HepG2 (cell line): ENCODE data around the gene GTF2H4. TPM values are rescaled to one million over a fixed set of nuclear protein-coding genes. Genes with fewer than 3 reads are reported as not detected.

Experiments
- ATAC-seq: fragments of 200-7000 bp; cut with Tn5 transposase; 3 replicates; pipeline ENCODE4 v1.9.1; 2020; ENCODE audit warnings: mild to moderate bottlenecking, moderate library complexity
- BruUV-seq: library from RNA; stranded (reverse); fragments of 400-500 nt; replicated peaks from 2 replicates; lab custom pipeline; 2021; lab: Mats Ljungman, UMichigan
- CTCF ChIA-PET: fragments of 300-600 bp; formaldehyde crosslinking; extraction: SDS; loops from one replicate; lab custom pipeline; 2021; ENCODE audit warnings: low total read pairs, inconsistent platforms, low intra/inter-chr PET ratio; lab: Yijun Ruan, JAX
- POLR2A ChIA-PET: fragments of 350-600 bp; sonication (Branson Sonifier 250); formaldehyde crosslinking; loops from one replicate; lab custom pipeline; 2020; ENCODE audit warnings: antibody characterized with exemption, inconsistent platforms; lab: Yijun Ruan, JAX
- DNase-seq: peaks from one replicate; pipeline ENCODE4 v3.0.0-alpha.2; 2015; ENCODE audit warnings: low spot score
- FAIRE-seq: peaks from 3 replicates; lab custom pipeline; 2011; peaks lifted over from hg19 to GRCh38; lab: Jason Lieb, UNC
- H2AFZ ChIP-seq: one replicate; pipeline ENCODE4 v1.6.1; 2011; ENCODE audit warnings: low read length, inconsistent platforms
- H3K27ac ChIP-seq: fragments of 300-600 bp; 3 replicates; pipeline ENCODE4 v1.8.0; 2011; ENCODE audit warnings: mixed run types, mild to moderate bottlenecking, mixed read lengths, low read length, inconsistent platforms; ENCODE audit not compliant: insufficient read depth; ENCODE audit errors: extremely low read length
- H3K27me3 ChIP-seq, 2 experiments: fragments of 200-600 bp in 1 of 2; 2 replicates in 1 of 2; 3 replicates in 1 of 2; pipeline versions ENCODE4 v1.6.0 to v1.8.0; 2011; ENCODE audit warnings: low read length in 2 of 2, mild to moderate bottlenecking in 2 of 2, moderate library complexity in 2 of 2, inconsistent platforms in 1 of 2; ENCODE audit not compliant: insufficient read depth in 2 of 2, control insufficient read depth in 1 of 2
- H3K36me3 ChIP-seq, 2 experiments: fragments of 200-600 bp in 1 of 2; replicated peaks in 1 of 2; 2 replicates in 1 of 2; 3 replicates in 1 of 2; pipeline versions ENCODE4 v1.5.1 to v1.8.0; 2011; ENCODE audit warnings: low read length in 2 of 2, inconsistent platforms in 1 of 2; ENCODE audit not compliant: insufficient read depth in 2 of 2, control insufficient read depth in 1 of 2
- H3K4me1 ChIP-seq: 2 replicates; pipeline ENCODE4 v1.5.1; 2012; ENCODE audit warnings: low read length, inconsistent platforms; ENCODE audit not compliant: insufficient read depth
- H3K4me2 ChIP-seq: 2 replicates; pipeline ENCODE4 v1.6.0; 2011; ENCODE audit warnings: low read depth, low read length, inconsistent platforms
- H3K4me3 ChIP-seq, 3 experiments: fragments of 200-600 bp in 1 of 3; sonication (generic), shearing (Covaris generic) in 1 of 3; replicated peaks in 1 of 3; 2 replicates each; pipeline ENCODE4 v1.5.1; 2011 to 2016; ENCODE audit warnings: low read length in 3 of 3, inconsistent platforms in 2 of 3, low read depth in 2 of 3, mild to moderate bottlenecking in 2 of 3, control low read depth in 1 of 3, mixed read lengths in 1 of 3; ENCODE audit not compliant: insufficient read depth in 1 of 3
- H3K79me2 ChIP-seq: one replicate; pipeline ENCODE4 v1.6.1; 2011; ENCODE audit warnings: low read length, inconsistent platforms; ENCODE audit not compliant: insufficient read depth
- H3K9ac ChIP-seq: 2 replicates; pipeline ENCODE4 v1.6.0; 2011; ENCODE audit warnings: mild to moderate bottlenecking, low read depth, low read length, inconsistent platforms; ENCODE audit not compliant: insufficient read depth
- H3K9me3 ChIP-seq: 2 replicates; pipeline ENCODE4 v1.5.1; 2012; ENCODE audit warnings: mild to moderate bottlenecking, low read length
- H4K20me1 ChIP-seq: 2 replicates; pipeline ENCODE4 v1.6.0; 2011; ENCODE audit warnings: inconsistent platforms, mild to moderate bottlenecking, low read length, moderate library complexity; ENCODE audit not compliant: insufficient read depth
- FIP1L1 ChIP-seq: fragments of 200-400 bp; formaldehyde crosslinking; IDR thresholded peaks from 2 replicates; pipeline ENCODE4 v1.6.1; 2018; ENCODE audit warnings: low read depth, mild to moderate bottlenecking, low read length, moderate library complexity, borderline replicate concordance; ENCODE audit not compliant: insufficient read depth
- NBN ChIP-seq: fragments of 450-650 bp; conservative IDR thresholded peaks from 2 replicates; pipeline ENCODE4 v1.6.1; 2017
- XBP1 ChIP-seq: sonication (generic); formaldehyde crosslinking; IDR thresholded peaks from 2 replicates; pipeline ENCODE4 v1.5.0; 2020; ENCODE audit warnings: missing genetic modification reagents
- WGBS: methylation state at CpG from one replicate; pipeline ENCODE4 v1.1.6; 2017; ENCODE audit warnings: low lambda C conversion rate; 5-methylcytosine and 5-hydroxymethylcytosine counted together
- in situ Hi-C: cut with HindIII; loops from 2 replicates; pipeline ENCODE4 v1.10.0; 2017; ENCODE audit warnings: low pct_unique_long_range_greater_than_20kb; ENCODE audit not compliant: extremely low pct_ligation_motif_present
- intact Hi-C: fragments of 100-400 bp; cut with micrococcal nuclease; formaldehyde crosslinking; loops from one replicate; pipeline ENCODE4 v1.10.0; 2022; ENCODE audit not compliant: unreplicated experiment
- polyA plus RNA-seq, 8 experiments: library from polyadenylated mRNA; depleted of rRNA in 3 of 8; stranded (reverse) in 7 of 8; unstranded in 1 of 8; fragments of >200 nt; fragmentation: Illumina TruSeq in 4 of 8; extraction: Trizol in 4 of 8; gene quantifications; 2 replicates each; pipeline versions ENCODE4 v1.2.1 to v1.2.3, GENCODE V29; 2011 to 2016; ENCODE audit warnings: low read depth in 4 of 8, missing spikeins in 1 of 8, mixed read lengths in 1 of 8; ENCODE audit not compliant: insufficient read depth in 1 of 8
- total RNA-seq, 5 experiments: library from RNA; depleted of rRNA; stranded (reverse); fragments of >200 nt; fragmentation: Illumina TruSeq; extraction: Trizol; gene quantifications; 2 replicates each; pipeline ENCODE4 v1.2.3, GENCODE V29; 2016; ENCODE audit warnings: low read depth in 1 of 5
- TF ChIP-seq, protein P1 (sequence below): sonication (generic); formaldehyde crosslinking; IDR thresholded peaks from 2 replicates; pipeline ENCODE4 v1.5.0; 2020; ENCODE audit warnings: missing genetic modification reagents, mild to moderate bottlenecking, borderline replicate concordance
- TF ChIP-seq, protein P2 (sequence below): IDR thresholded peaks from 2 replicates; pipeline ENCODE4 v1.6.1; 2016; ENCODE audit warnings: mild to moderate bottlenecking
- TF ChIP-seq, protein P3 (sequence below): sonication (generic); formaldehyde crosslinking; IDR thresholded peaks from 2 replicates; pipeline ENCODE4 v1.4.0; 2020; ENCODE audit warnings: missing genetic modification reagents
- TF ChIP-seq, protein P4 (sequence below): sonication (generic); formaldehyde crosslinking; IDR thresholded peaks from 2 replicates; pipeline ENCODE4 v1.4.0; 2020; ENCODE audit warnings: missing genetic modification reagents

GTF2H4 gene
- total and polyA plus RNA-seq, 2 of the 13 experiments (the other 11 are each of a cell fraction or from before 2014, with no cell fraction given) = 15.9 to 49.3 TPM

- TF ChIP-seq, protein P1, sequence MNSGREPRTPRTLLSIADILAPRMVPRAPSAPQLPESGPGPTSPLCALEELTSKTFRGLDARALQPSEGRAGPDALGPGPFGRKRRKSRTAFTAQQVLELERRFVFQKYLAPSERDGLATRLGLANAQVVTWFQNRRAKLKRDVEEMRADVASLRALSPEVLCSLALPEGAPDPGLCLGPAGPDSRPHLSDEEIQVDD (CRISPR knock-in tag) = no peak
- TF ChIP-seq, all 625 proteins: peak for 0
- WGBS = 44% methylated on average over 4 of the region's 4 CpGs
- Histone ChIP-seq H3K9me3 (peaks cover 16% of the 10 kb centered on the region; the same call in 1 of the 2 replicates), H3K79me2 (no peaks in the 10 kb centered on the region), H3K4me3 (no peak overlapping the region), H3K36me3 (no peaks in the 10 kb centered on the region), H3K27ac (no peak overlapping the region), H4K20me1 (no peaks in the 10 kb centered on the region), H3K9ac (no peak overlapping the region), H3K4me2 (no peak overlapping the region), H3K27me3 (no peaks in the 10 kb centered on the region), H2AFZ (no peak overlapping the region), H3K4me1 (peaks cover 8% of the 10 kb centered on the region)
- in situ Hi-C loops = no loop called here
- ChIA-PET CTCF (no interaction called here), POLR2A (interaction anchor here (1.0 kb wide), 1 partner anchor 12 kb away, joined by 3 read pairs; the partner anchor contains the start of gene DDR1)
- intact Hi-C loops = no loop called here
- ATAC-seq (no peak), DNase-seq (no peak), FAIRE-seq (no peak)
- no TSS peak for BruUV-seq
Observed at GRCh38 chr6:30871592-30872183, 36.3 kb upstream of the GTF2H4 start.

DNA sequence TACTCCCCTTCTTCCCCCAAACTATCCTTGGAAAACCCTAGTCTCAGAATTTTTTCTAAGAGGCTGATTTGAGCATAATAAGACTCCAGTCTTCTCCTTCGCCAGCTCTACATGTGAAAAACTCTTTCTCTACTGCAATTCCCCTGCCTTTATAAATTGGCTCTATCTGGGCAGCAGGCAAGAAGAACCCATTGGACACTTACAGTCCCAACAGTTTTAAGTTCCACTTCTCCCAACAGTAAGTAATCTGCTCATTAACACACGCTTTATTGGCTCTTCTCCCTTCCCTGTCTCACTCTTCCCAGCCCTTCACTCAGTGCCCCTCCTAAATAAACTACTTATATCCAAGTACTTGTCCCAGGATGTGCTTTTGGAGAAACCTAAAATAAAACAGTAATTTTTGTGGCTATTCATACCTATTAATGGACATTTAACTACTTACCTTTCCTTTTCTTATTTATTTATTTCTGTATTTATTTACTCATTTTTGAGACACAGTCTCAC, 34.8 kb upstream of the GTF2H4 start:
- no peak for ATAC-seq

More for the DNA sequence above, 34.8 kb upstream of the GTF2H4 start:
- no peak overlapping the region for H3K9ac ChIP-seq
- H3K4me1 ChIP-seq = peaks cover 22% of the 10 kb centered on the region
- no TSS peak for BruUV-seq
- H3K4me3 ChIP-seq = no peak overlapping the region
- FAIRE-seq (no peak), DNase-seq (no peak)
- H3K4me2 ChIP-seq = no peak overlapping the region
- TF ChIP-seq, protein P2, sequence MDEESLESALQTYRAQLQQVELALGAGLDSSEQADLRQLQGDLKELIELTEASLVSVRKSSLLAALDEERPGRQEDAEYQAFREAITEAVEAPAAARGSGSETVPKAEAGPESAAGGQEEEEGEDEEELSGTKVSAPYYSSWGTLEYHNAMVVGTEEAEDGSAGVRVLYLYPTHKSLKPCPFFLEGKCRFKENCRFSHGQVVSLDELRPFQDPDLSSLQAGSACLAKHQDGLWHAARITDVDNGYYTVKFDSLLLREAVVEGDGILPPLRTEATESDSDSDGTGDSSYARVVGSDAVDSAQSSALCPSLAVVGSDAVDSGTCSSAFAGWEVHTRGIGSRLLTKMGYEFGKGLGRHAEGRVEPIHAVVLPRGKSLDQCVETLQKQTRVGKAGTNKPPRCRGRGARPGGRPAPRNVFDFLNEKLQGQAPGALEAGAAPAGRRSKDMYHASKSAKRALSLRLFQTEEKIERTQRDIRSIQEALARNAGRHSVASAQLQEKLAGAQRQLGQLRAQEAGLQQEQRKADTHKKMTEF = no peak
- TF ChIP-seq, protein P3, sequence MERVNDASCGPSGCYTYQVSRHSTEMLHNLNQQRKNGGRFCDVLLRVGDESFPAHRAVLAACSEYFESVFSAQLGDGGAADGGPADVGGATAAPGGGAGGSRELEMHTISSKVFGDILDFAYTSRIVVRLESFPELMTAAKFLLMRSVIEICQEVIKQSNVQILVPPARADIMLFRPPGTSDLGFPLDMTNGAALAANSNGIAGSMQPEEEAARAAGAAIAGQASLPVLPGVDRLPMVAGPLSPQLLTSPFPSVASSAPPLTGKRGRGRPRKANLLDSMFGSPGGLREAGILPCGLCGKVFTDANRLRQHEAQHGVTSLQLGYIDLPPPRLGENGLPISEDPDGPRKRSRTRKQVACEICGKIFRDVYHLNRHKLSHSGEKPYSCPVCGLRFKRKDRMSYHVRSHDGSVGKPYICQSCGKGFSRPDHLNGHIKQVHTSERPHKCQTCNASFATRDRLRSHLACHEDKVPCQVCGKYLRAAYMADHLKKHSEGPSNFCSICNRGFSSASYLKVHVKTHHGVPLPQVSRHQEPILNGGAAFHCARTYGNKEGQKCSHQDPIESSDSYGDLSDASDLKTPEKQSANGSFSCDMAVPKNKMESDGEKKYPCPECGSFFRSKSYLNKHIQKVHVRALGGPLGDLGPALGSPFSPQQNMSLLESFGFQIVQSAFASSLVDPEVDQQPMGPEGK = no peak
- TF ChIP-seq NBN = no peak
- TF ChIP-seq, protein P4, sequence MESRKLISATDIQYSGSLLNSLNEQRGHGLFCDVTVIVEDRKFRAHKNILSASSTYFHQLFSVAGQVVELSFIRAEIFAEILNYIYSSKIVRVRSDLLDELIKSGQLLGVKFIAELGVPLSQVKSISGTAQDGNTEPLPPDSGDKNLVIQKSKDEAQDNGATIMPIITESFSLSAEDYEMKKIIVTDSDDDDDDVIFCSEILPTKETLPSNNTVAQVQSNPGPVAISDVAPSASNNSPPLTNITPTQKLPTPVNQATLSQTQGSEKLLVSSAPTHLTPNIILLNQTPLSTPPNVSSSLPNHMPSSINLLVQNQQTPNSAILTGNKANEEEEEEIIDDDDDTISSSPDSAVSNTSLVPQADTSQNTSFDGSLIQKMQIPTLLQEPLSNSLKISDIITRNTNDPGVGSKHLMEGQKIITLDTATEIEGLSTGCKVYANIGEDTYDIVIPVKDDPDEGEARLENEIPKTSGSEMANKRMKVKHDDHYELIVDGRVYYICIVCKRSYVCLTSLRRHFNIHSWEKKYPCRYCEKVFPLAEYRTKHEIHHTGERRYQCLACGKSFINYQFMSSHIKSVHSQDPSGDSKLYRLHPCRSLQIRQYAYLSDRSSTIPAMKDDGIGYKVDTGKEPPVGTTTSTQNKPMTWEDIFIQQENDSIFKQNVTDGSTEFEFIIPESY = no peak
- no peak for TF ChIP-seq XBP1 (CRISPR knock-in tag)
- TF ChIP-seq FIP1L1 = no peak
- ChIA-PET CTCF (no interaction called here), POLR2A (no interaction called here)
- no peaks in the 10 kb centered on the region for H3K36me3 ChIP-seq
- peaks cover 0 to 1% of the 10 kb centered on the region in 2 experiments; a peak in 1 of 5 replicates for H3K27me3 ChIP-seq
- 76% methylated on average over 2 of the region's 2 CpGs for WGBS
- H3K79me2 ChIP-seq = no peaks in the 10 kb centered on the region
- H3K9me3 ChIP-seq = peaks cover 16% of the 10 kb centered on the region; the same call in 1 of the 2 replicates
- no peaks in the 10 kb centered on the region for H4K20me1 ChIP-seq
- in situ Hi-C loops = no loop called here
- H3K27ac ChIP-seq = no peak overlapping the region
- intact Hi-C loops = no loop called here
- H2AFZ ChIP-seq = no peak overlapping the region
